Epithelial cell of proximal tubule (primary cell): ENCODE results near the gene RAB30. TPM values are rescaled to one million over a fixed set of nuclear protein-coding genes. Genes with fewer than 3 reads are reported as not detected.

Experiments used
- DNase-seq: peaks from one replicate; pipeline ENCODE4 v3.0.0-alpha.2; 2011; ENCODE audit warnings: low read depth
- H3K4me3 ChIP-seq: 2 replicates; pipeline ENCODE4 v1.5.1; 2011; ENCODE audit warnings: low read depth, mild to moderate bottlenecking, low read length
- CTCF ChIP-seq: conservative IDR thresholded peaks from 2 replicates; pipeline ENCODE4 v1.5.1; 2012; ENCODE audit warnings: low read depth, mild to moderate bottlenecking, low read length
- total RNA-seq: library from RNA; depleted of rRNA; stranded (reverse); fragments of >200 nt; gene quantifications from 2 replicates; pipeline ENCODE4 v1.2.3, GENCODE V29; 2015

RAB30 gene
- total RNA-seq, 1 donor from 2014 or later, result 2.8 TPM

- no peak overlapping the region for H3K4me3 ChIP-seq
- no peak for DNase-seq
- no peak for TF ChIP-seq CTCF
Observed at GRCh38 chr11:83115026-83115425, 43.3 kb upstream of the RAB30 start.

GRCh38 chr11:83112886-83113285, 41.2 kb upstream of the RAB30 start:
- no peak for DNase-seq
- TF ChIP-seq CTCF, result no peak

GRCh38 chr11:83105168-83105567, 33.5 kb upstream of the RAB30 start:
- H3K4me3 ChIP-seq, result no peak overlapping the region
- no peak for DNase-seq
- no peak for TF ChIP-seq CTCF

More at GRCh38 chr11:83112886-83113285, 41.2 kb upstream of the RAB30 start:
- H3K4me3 ChIP-seq, result no peak overlapping the region

- no peak for TF ChIP-seq CTCF
- no peak for DNase-seq
Observed at GRCh38 chr11:83102834-83103233, 31.1 kb upstream of the RAB30 start.

GRCh38 chr11:83097429-83098075, 25.9 kb upstream of the RAB30 start:
- TF ChIP-seq CTCF, result no peak
- DNase-seq, result no peak
- H3K4me3 ChIP-seq, result no peak overlapping the region

More at GRCh38 chr11:83102834-83103233, 31.1 kb upstream of the RAB30 start:
- H3K4me3 ChIP-seq, result no peak overlapping the region

- no peak for DNase-seq
- H3K4me3 ChIP-seq, result no peak overlapping the region
- no peak for TF ChIP-seq CTCF
Observed at GRCh38 chr11:83093634-83094033, 21.9 kb upstream of the RAB30 start.
